HCT116 (cell line): Measurements from ENCODE around the gene KRT14. TPM values are rescaled to one million over a fixed set of nuclear protein-coding genes. Genes with fewer than 3 reads are reported as not detected.
A peak's percentile ranks its signal among the peaks of the same experiment; 100 is the strongest.

Experiments used
- ATAC-seq: fragments of 200-7000 bp; cut with Tn5 transposase; 2 replicates; pipeline ENCODE4 v1.9.1; 2020; ENCODE audit warnings: mild to moderate bottlenecking, moderate library complexity
- BruUV-seq: library from RNA; stranded (reverse); fragments of 400-500 nt; replicated peaks from 2 replicates; lab custom pipeline; 2021; lab: Mats Ljungman, UMichigan
- CTCF ChIA-PET: fragments of 300-600 bp; sonication (Branson Sonifier 250); formaldehyde crosslinking; loops from one replicate; lab custom pipeline; 2021; ENCODE audit warnings: antibody characterized with exemption; lab: Charles Lee
- POLR2A ChIA-PET: fragments of 300-600, 350-600 bp; sonication (Branson Sonifier 250); formaldehyde crosslinking; loops from one replicate; lab custom pipeline; 2021; ENCODE audit warnings: antibody characterized with exemption; lab: Charles Lee
- RAD21 ChIA-PET, 2 experiments: fragments of 300-600 bp; sonication (Branson Sonifier 250); formaldehyde crosslinking; loops; one replicate each; lab custom pipeline; 2023; ENCODE audit warnings: low total read pairs in 2 of 2; ENCODE audit not compliant: uncharacterized antibody in 2 of 2, unreplicated experiment in 2 of 2, low non-redundant PET in 1 of 2; lab: Charles Lee
- DNase-seq: peaks from one replicate; pipeline ENCODE4 v3.0.0-alpha.2; 2010; ENCODE audit warnings: low read depth, low spot score
- H2AFZ ChIP-seq: fragments of 200-600 bp; shearing (Covaris generic), sonication (generic); 2 replicates; pipeline ENCODE4 v1.6.1; 2017; ENCODE audit warnings: low read depth, mixed run types, mixed read lengths, antibody characterized with exemption, low read length; ENCODE audit not compliant: poor library complexity, severe bottlenecking
- H3K27ac ChIP-seq: 2 replicates; pipeline ENCODE4 v1.5.1; 2012; ENCODE audit warnings: low read depth, low read length
- H3K27me3 ChIP-seq: fragments of 200-600 bp; sonication (generic); 2 replicates; pipeline ENCODE4 v1.6.1; 2016; ENCODE audit warnings: mixed run types, low read length, mixed read lengths; ENCODE audit not compliant: insufficient read depth
- H3K36me3 ChIP-seq, 2 experiments: fragments of 200-500 bp in 1 of 2; fragments of 200-600 bp in 1 of 2; sonication (Bioruptor generic) in 1 of 2; sonication (generic) in 1 of 2; 2 replicates each; pipeline versions ENCODE4 v1.5.1 to v1.6.1; 2014 to 2016; ENCODE audit warnings: low read length in 2 of 2, inconsistent platforms in 1 of 2, mixed read lengths in 1 of 2, mixed run types in 1 of 2; ENCODE audit not compliant: insufficient read depth in 2 of 2, control insufficient read depth in 1 of 2
- H3K4me1 ChIP-seq, 2 experiments: fragments of 200-600 bp in 1 of 2; sonication (generic) in 1 of 2; 2 replicates each; pipeline versions ENCODE4 v1.5.1 to v1.6.1; 2012 to 2017; ENCODE audit warnings: low read length in 2 of 2, inconsistent platforms in 1 of 2, mild to moderate bottlenecking in 1 of 2, mixed read lengths in 1 of 2, mixed run types in 1 of 2, moderate library complexity in 1 of 2; ENCODE audit not compliant: insufficient read depth in 2 of 2, control insufficient read depth in 1 of 2
- H3K4me2 ChIP-seq: fragments of 200-600 bp; sonication (generic); 2 replicates; pipeline ENCODE4 v1.6.1; 2017; ENCODE audit warnings: mixed run types, low read length, mixed read lengths
- H3K4me3 ChIP-seq, 2 experiments: fragments of 200-600 bp in 1 of 2; sonication (generic) in 1 of 2; replicated peaks in 1 of 2; 2 replicates each; pipeline ENCODE4 v1.5.1; 2011 to 2016; ENCODE audit warnings: low read length in 2 of 2, control low read depth in 1 of 2, low read depth in 1 of 2, mild to moderate bottlenecking in 1 of 2, mixed read lengths in 1 of 2, mixed run types in 1 of 2
- H3K79me2 ChIP-seq: fragments of 200-600 bp; sonication (generic); 2 replicates; pipeline ENCODE4 v1.6.1; 2017; ENCODE audit warnings: mild to moderate bottlenecking, mixed run types, low read length, moderate library complexity, mixed read lengths; ENCODE audit not compliant: insufficient read depth
- H3K9ac ChIP-seq: fragments of 200-600 bp; sonication (generic); 2 replicates; pipeline ENCODE4 v1.6.1; 2016; ENCODE audit warnings: low read length, mixed read lengths
- H3K9me2 ChIP-seq: fragments of 200-600 bp; sonication (generic), shearing (Covaris generic); 2 replicates; pipeline ENCODE4 v1.6.1; 2017; ENCODE audit warnings: mixed run types, mild to moderate bottlenecking, moderate library complexity; ENCODE audit not compliant: insufficient read depth
- H3K9me3 ChIP-seq, 2 experiments: fragments of 200-500 bp in 1 of 2; fragments of 200-600 bp in 1 of 2; sonication (Bioruptor generic) in 1 of 2; sonication (generic) in 1 of 2; 2 replicates each; pipeline ENCODE4 v1.6.1; 2014 to 2017; ENCODE audit warnings: low read length in 2 of 2, mixed read lengths in 2 of 2, inconsistent platforms in 1 of 2, low read depth in 1 of 2, mild to moderate bottlenecking in 1 of 2, mixed run types in 1 of 2, moderate library complexity in 1 of 2; ENCODE audit not compliant: control insufficient read depth in 1 of 2, insufficient read depth in 1 of 2
- H4K20me1 ChIP-seq: fragments of 200-600 bp; sonication (generic), shearing (Covaris generic); 2 replicates; pipeline ENCODE4 v1.6.1; 2017; ENCODE audit warnings: mixed run types, mild to moderate bottlenecking, moderate library complexity; ENCODE audit not compliant: insufficient read depth
- CEBPB ChIP-seq: IDR thresholded peaks from 2 replicates; pipeline ENCODE4 v1.6.1; 2012; ENCODE audit warnings: low read depth
- ELF1 ChIP-seq: IDR thresholded peaks from 2 replicates; pipeline ENCODE4 v1.6.1; 2012; ENCODE audit warnings: low read depth, borderline replicate concordance
- EZH2 ChIP-seq: fragments of 200-600 bp; sonication (generic); IDR thresholded peaks from 2 replicates; pipeline ENCODE4 v1.6.1; 2017; ENCODE audit warnings: antibody characterized with exemption, mixed run types
- EZH2phosphoT487 ChIP-seq: fragments of 200-600 bp; IDR thresholded peaks from 2 replicates; pipeline ENCODE4 v1.6.1; 2018; ENCODE audit warnings: antibody characterized with exemption, borderline replicate concordance
- JUND ChIP-seq: IDR thresholded peaks from 2 replicates; pipeline ENCODE4 v1.6.1; 2012
- SIN3A ChIP-seq: IDR thresholded peaks from 2 replicates; pipeline ENCODE4 v1.6.1; 2012; ENCODE audit warnings: low read depth
- TCF7L2 ChIP-seq: IDR thresholded peaks from 2 replicates; pipeline ENCODE4 v1.7.0; 2011; ENCODE audit warnings: borderline replicate concordance, inconsistent platforms; ENCODE audit not compliant: insufficient read depth, insufficient read length; ENCODE audit errors: extremely low read depth
- YY1 ChIP-seq: IDR thresholded peaks from 2 replicates; pipeline ENCODE4 v1.6.1; 2011; ENCODE audit warnings: low read length, low read depth, moderate library complexity, mild to moderate bottlenecking; ENCODE audit not compliant: insufficient replicate concordance; ENCODE audit errors: extremely low read depth
- intact Hi-C: fragments of 100-400 bp; cut with micrococcal nuclease; formaldehyde crosslinking; loops from 2 replicates; pipeline ENCODE4 v1.10.0; 2022
- total RNA-seq: library from RNA; stranded (reverse); gene quantifications from one replicate; pipeline ENCODE4 v1.2.1, GENCODE V29; 2021; ENCODE audit not compliant: unreplicated experiment
- TF ChIP-seq, protein P1 (sequence below): IDR thresholded peaks from 2 replicates; pipeline ENCODE4 v1.6.1; 2012; ENCODE audit warnings: low read depth
- TF ChIP-seq, protein P2 (sequence below), 3 experiments: fragments of 200-600 bp in 1 of 3; sonication (generic) in 1 of 3; IDR thresholded peaks in 2 of 3; conservative IDR thresholded peaks in 1 of 3; 2 replicates each; pipeline ENCODE4 v1.5.1; 2012 to 2017; ENCODE audit warnings: low read depth in 2 of 3, low read length in 2 of 3, antibody characterized with exemption in 1 of 3, borderline replicate concordance in 1 of 3, control low read depth in 1 of 3, mild to moderate bottlenecking in 1 of 3, mixed read lengths in 1 of 3, mixed run types in 1 of 3, moderate library complexity in 1 of 3; ENCODE audit not compliant: insufficient read depth in 1 of 3
- TF ChIP-seq, protein P3 (sequence below): IDR thresholded peaks from 2 replicates; pipeline ENCODE4 v1.6.1; 2011; ENCODE audit warnings: mild to moderate bottlenecking, low read length, moderate library complexity; ENCODE audit not compliant: insufficient replicate concordance; ENCODE audit errors: extremely low read depth

The KRT14 gene
- total RNA-seq, 1 experiment from 2014 or later, result not detected

DNA sequence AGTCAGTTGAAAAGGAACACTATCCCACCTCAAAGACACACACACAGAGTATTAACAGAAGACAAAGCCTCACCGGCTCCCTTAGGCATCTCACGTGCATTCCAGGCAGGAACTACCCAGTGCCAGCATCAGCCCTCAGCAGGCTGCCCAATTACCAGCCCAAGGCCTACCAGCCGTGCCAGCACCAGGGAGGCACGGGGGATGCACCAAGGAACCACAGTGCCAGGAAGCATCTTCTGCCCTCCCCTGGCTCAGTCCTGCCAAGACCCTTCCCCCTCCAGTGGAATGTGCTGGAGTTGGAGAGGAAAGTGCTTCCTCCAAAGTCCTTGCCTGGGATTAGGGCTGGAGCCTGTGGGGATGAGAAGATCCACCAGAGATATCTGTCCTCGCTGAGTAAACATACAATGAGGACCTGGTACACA lies 47.6 kb downstream of the KRT14 start:
- no TSS peak for BruUV-seq
- H3K4me1 ChIP-seq, result peaks cover 22 to 67% of the 10 kb centered on the region in 2 experiments
- ChIA-PET POLR2A (interaction anchor here (0.7 to 2.1 kb wide), 2 partner anchors 9 to 10 kb away, joined by 3 to 6 read pairs; no protein-coding TSS in a partner anchor), RAD21 (no interaction called here), CTCF (interaction anchor here (1.7 to 4.9 kb wide), 2 partner anchors 10 to 109 kb away, joined by 4 to 39 read pairs; no protein-coding TSS in a partner anchor)
- intact Hi-C loops, result no loop called here
- H3K27me3 ChIP-seq, result no peaks in the 10 kb centered on the region
- no peaks in the 10 kb centered on the region for H3K9me2 ChIP-seq
- no peak for TF ChIP-seq SIN3A
- DNase-seq, result no peak
- H3K9me3 ChIP-seq, result no peaks in the 10 kb centered on the region
- H3K27ac ChIP-seq, result no peak overlapping the region
- no peak for ATAC-seq
- H4K20me1 ChIP-seq, result no peaks in the 10 kb centered on the region
- no peak overlapping the region for H3K4me2 ChIP-seq
- no peaks in the 10 kb centered on the region for H3K36me3 ChIP-seq
- H2AFZ ChIP-seq, result no peak overlapping the region
- no peaks in the 10 kb centered on the region for H3K79me2 ChIP-seq
- no peak overlapping the region for H3K4me3 ChIP-seq
- H3K9ac ChIP-seq, result no peak overlapping the region

DNA sequence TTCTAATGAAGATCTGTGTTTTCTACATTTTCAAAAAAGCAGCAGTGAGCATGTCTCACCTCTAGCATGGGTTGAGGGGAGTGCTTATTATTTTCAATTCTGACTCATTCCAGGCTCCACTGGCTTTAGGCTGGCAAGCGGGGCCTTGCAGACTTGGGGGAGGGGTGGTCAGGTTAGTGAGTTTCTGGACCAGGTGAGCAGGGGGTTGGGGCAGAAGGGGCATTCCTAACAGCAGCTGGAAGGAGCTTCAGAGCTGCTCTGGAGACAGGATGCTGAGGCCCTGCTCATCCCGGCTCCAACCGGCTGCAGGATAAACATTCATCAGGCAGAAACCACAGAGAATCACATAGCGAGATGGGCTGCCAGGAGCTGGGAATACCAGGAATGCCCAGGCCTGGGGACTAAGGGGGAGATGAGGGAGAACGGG lies 48.1 kb downstream of the KRT14 start:
- Histone ChIP-seq H3K4me2 (peak overlapping the region; percentile 30; the same call in 1 of the 2 replicates), H3K9me3 (no peaks in the 10 kb centered on the region), H2AFZ (no peak overlapping the region), H3K9me2 (no peaks in the 10 kb centered on the region), H4K20me1 (no peaks in the 10 kb centered on the region), H3K79me2 (no peaks in the 10 kb centered on the region), H3K4me3 (no peak overlapping the region), H3K27me3 (no peaks in the 10 kb centered on the region), H3K9ac (no peak overlapping the region), H3K4me1 (peaks cover 22 to 64% of the 10 kb centered on the region in 2 experiments), H3K27ac (no peak overlapping the region), H3K36me3 (no peaks in the 10 kb centered on the region)
- ATAC-seq (no peak), DNase-seq (no peak)
- no TSS peak for BruUV-seq
- CTCF ChIA-PET, result interaction anchor here (4.9 kb wide), 1 partner anchor 10 kb away, joined by 39 read pairs; no protein-coding TSS in a partner anchor
- RAD21 ChIA-PET, result no interaction called here
- intact Hi-C loops, result no loop called here
- POLR2A ChIA-PET, result interaction anchor here (0.7 to 2.1 kb wide), 2 partner anchors 8 to 10 kb away, joined by 3 to 6 read pairs; no protein-coding TSS in a partner anchor
- TF ChIP-seq JUND (no peak), EZH2 (no peak), YY1 (no peak), CEBPB (no peak), EZH2phosphoT487 (no peak), ELF1 (no peak), TCF7L2 (no peak)
- TF ChIP-seq, protein P1, sequence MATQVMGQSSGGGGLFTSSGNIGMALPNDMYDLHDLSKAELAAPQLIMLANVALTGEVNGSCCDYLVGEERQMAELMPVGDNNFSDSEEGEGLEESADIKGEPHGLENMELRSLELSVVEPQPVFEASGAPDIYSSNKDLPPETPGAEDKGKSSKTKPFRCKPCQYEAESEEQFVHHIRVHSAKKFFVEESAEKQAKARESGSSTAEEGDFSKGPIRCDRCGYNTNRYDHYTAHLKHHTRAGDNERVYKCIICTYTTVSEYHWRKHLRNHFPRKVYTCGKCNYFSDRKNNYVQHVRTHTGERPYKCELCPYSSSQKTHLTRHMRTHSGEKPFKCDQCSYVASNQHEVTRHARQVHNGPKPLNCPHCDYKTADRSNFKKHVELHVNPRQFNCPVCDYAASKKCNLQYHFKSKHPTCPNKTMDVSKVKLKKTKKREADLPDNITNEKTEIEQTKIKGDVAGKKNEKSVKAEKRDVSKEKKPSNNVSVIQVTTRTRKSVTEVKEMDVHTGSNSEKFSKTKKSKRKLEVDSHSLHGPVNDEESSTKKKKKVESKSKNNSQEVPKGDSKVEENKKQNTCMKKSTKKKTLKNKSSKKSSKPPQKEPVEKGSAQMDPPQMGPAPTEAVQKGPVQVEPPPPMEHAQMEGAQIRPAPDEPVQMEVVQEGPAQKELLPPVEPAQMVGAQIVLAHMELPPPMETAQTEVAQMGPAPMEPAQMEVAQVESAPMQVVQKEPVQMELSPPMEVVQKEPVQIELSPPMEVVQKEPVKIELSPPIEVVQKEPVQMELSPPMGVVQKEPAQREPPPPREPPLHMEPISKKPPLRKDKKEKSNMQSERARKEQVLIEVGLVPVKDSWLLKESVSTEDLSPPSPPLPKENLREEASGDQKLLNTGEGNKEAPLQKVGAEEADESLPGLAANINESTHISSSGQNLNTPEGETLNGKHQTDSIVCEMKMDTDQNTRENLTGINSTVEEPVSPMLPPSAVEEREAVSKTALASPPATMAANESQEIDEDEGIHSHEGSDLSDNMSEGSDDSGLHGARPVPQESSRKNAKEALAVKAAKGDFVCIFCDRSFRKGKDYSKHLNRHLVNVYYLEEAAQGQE, result no peak
- TF ChIP-seq, protein P2, sequence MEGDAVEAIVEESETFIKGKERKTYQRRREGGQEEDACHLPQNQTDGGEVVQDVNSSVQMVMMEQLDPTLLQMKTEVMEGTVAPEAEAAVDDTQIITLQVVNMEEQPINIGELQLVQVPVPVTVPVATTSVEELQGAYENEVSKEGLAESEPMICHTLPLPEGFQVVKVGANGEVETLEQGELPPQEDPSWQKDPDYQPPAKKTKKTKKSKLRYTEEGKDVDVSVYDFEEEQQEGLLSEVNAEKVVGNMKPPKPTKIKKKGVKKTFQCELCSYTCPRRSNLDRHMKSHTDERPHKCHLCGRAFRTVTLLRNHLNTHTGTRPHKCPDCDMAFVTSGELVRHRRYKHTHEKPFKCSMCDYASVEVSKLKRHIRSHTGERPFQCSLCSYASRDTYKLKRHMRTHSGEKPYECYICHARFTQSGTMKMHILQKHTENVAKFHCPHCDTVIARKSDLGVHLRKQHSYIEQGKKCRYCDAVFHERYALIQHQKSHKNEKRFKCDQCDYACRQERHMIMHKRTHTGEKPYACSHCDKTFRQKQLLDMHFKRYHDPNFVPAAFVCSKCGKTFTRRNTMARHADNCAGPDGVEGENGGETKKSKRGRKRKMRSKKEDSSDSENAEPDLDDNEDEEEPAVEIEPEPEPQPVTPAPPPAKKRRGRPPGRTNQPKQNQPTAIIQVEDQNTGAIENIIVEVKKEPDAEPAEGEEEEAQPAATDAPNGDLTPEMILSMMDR (IDR thresholded peaks at IDR 0.05 in 2 of 3, conservative IDR thresholded peaks at IDR 0.05 in 1 of 3; ENCODE audit: borderline replicate concordance in 1 of 3, insufficient read depth in 1 of 3, low read depth in 2 of 3, low read length in 2 of 3), result no peak
- TF ChIP-seq, protein P3, sequence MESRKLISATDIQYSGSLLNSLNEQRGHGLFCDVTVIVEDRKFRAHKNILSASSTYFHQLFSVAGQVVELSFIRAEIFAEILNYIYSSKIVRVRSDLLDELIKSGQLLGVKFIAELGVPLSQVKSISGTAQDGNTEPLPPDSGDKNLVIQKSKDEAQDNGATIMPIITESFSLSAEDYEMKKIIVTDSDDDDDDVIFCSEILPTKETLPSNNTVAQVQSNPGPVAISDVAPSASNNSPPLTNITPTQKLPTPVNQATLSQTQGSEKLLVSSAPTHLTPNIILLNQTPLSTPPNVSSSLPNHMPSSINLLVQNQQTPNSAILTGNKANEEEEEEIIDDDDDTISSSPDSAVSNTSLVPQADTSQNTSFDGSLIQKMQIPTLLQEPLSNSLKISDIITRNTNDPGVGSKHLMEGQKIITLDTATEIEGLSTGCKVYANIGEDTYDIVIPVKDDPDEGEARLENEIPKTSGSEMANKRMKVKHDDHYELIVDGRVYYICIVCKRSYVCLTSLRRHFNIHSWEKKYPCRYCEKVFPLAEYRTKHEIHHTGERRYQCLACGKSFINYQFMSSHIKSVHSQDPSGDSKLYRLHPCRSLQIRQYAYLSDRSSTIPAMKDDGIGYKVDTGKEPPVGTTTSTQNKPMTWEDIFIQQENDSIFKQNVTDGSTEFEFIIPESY, result no peak
